HepG2 (cell line): ENCODE results near the gene SETD1B. TPM values are rescaled to one million over a fixed set of nuclear protein-coding genes. Genes with fewer than 3 reads are reported as not detected.

Source experiments
- ATAC-seq: fragments of 200-7000 bp; cut with Tn5 transposase; 3 replicates; pipeline ENCODE4 v1.9.1; 2020; ENCODE audit warnings: mild to moderate bottlenecking, moderate library complexity
- BruUV-seq: library from RNA; stranded (reverse); fragments of 400-500 nt; replicated peaks from 2 replicates; lab custom pipeline; 2021; lab: Mats Ljungman, UMichigan
- CTCF ChIA-PET: fragments of 300-600 bp; formaldehyde crosslinking; extraction: SDS; loops from one replicate; lab custom pipeline; 2021; ENCODE audit warnings: low total read pairs, inconsistent platforms, low intra/inter-chr PET ratio; lab: Yijun Ruan, JAX
- POLR2A ChIA-PET: fragments of 350-600 bp; sonication (Branson Sonifier 250); formaldehyde crosslinking; loops from one replicate; lab custom pipeline; 2020; ENCODE audit warnings: antibody characterized with exemption, inconsistent platforms; lab: Yijun Ruan, JAX
- DNase-seq: peaks from one replicate; pipeline ENCODE4 v3.0.0-alpha.2; 2015; ENCODE audit warnings: low spot score
- FAIRE-seq: peaks from 3 replicates; lab custom pipeline; 2011; peaks lifted over from hg19 to GRCh38; lab: Jason Lieb, UNC
- H2AFZ ChIP-seq: one replicate; pipeline ENCODE4 v1.6.1; 2011; ENCODE audit warnings: low read length, inconsistent platforms
- H3K27ac ChIP-seq: fragments of 300-600 bp; 3 replicates; pipeline ENCODE4 v1.8.0; 2011; ENCODE audit warnings: mixed run types, mild to moderate bottlenecking, mixed read lengths, low read length, inconsistent platforms; ENCODE audit not compliant: insufficient read depth; ENCODE audit errors: extremely low read length
- H3K27me3 ChIP-seq, 2 experiments: fragments of 200-600 bp in 1 of 2; 2 replicates in 1 of 2; 3 replicates in 1 of 2; pipeline versions ENCODE4 v1.6.0 to v1.8.0; 2011; ENCODE audit warnings: low read length in 2 of 2, mild to moderate bottlenecking in 2 of 2, moderate library complexity in 2 of 2, inconsistent platforms in 1 of 2; ENCODE audit not compliant: insufficient read depth in 2 of 2, control insufficient read depth in 1 of 2
- H3K36me3 ChIP-seq, 2 experiments: fragments of 200-600 bp in 1 of 2; replicated peaks in 1 of 2; 2 replicates in 1 of 2; 3 replicates in 1 of 2; pipeline versions ENCODE4 v1.5.1 to v1.8.0; 2011; ENCODE audit warnings: low read length in 2 of 2, inconsistent platforms in 1 of 2; ENCODE audit not compliant: insufficient read depth in 2 of 2, control insufficient read depth in 1 of 2
- H3K4me1 ChIP-seq: 2 replicates; pipeline ENCODE4 v1.5.1; 2012; ENCODE audit warnings: low read length, inconsistent platforms; ENCODE audit not compliant: insufficient read depth
- H3K4me2 ChIP-seq: 2 replicates; pipeline ENCODE4 v1.6.0; 2011; ENCODE audit warnings: low read depth, low read length, inconsistent platforms
- H3K4me3 ChIP-seq, 3 experiments: fragments of 200-600 bp in 1 of 3; sonication (generic), shearing (Covaris generic) in 1 of 3; replicated peaks in 1 of 3; 2 replicates each; pipeline ENCODE4 v1.5.1; 2011 to 2016; ENCODE audit warnings: low read length in 3 of 3, inconsistent platforms in 2 of 3, low read depth in 2 of 3, mild to moderate bottlenecking in 2 of 3, control low read depth in 1 of 3, mixed read lengths in 1 of 3; ENCODE audit not compliant: insufficient read depth in 1 of 3
- H3K79me2 ChIP-seq: one replicate; pipeline ENCODE4 v1.6.1; 2011; ENCODE audit warnings: low read length, inconsistent platforms; ENCODE audit not compliant: insufficient read depth
- H3K9ac ChIP-seq: 2 replicates; pipeline ENCODE4 v1.6.0; 2011; ENCODE audit warnings: mild to moderate bottlenecking, low read depth, low read length, inconsistent platforms; ENCODE audit not compliant: insufficient read depth
- H3K9me3 ChIP-seq: 2 replicates; pipeline ENCODE4 v1.5.1; 2012; ENCODE audit warnings: mild to moderate bottlenecking, low read length
- H4K20me1 ChIP-seq: 2 replicates; pipeline ENCODE4 v1.6.0; 2011; ENCODE audit warnings: inconsistent platforms, mild to moderate bottlenecking, low read length, moderate library complexity; ENCODE audit not compliant: insufficient read depth
- ARNTL ChIP-seq: sonication (generic); formaldehyde crosslinking; IDR thresholded peaks from 2 replicates; pipeline ENCODE4 v1.4.0; 2020; ENCODE audit warnings: mild to moderate bottlenecking, missing genetic modification reagents
- ATF7 ChIP-seq, 2 experiments: fragments of 450-650 bp in 1 of 2; sonication (generic) in 1 of 2; formaldehyde crosslinking in 1 of 2; IDR thresholded peaks; 2 replicates each; pipeline versions ENCODE4 v1.4.0 to v1.6.1; 2016 to 2020; ENCODE audit warnings: antibody characterized with exemption in 1 of 2, mild to moderate bottlenecking in 1 of 2, missing genetic modification reagents in 1 of 2
- CHD2 ChIP-seq: IDR thresholded peaks from 2 replicates; pipeline ENCODE4 v1.6.1; 2011; ENCODE audit warnings: low read depth, low read length, improper control_type of control experiment
- DNMT1 ChIP-seq: sonication (generic); formaldehyde crosslinking; IDR thresholded peaks from 2 replicates; pipeline ENCODE4 v1.5.1; 2020; ENCODE audit warnings: mild to moderate bottlenecking, missing genetic modification reagents
- FOXP1 ChIP-seq, 2 experiments: fragments of 450-650 bp in 1 of 2; IDR thresholded peaks; 2 replicates each; pipeline ENCODE4 v1.6.1; 2017 to 2018; ENCODE audit warnings: antibody characterized with exemption in 1 of 2
- GATAD1 ChIP-seq: IDR thresholded peaks from 2 replicates; pipeline ENCODE4 v1.6.1; 2016; ENCODE audit warnings: missing genetic modification reagents, missing compliant biosample characterization
- HBP1 ChIP-seq: IDR thresholded peaks from 2 replicates; pipeline ENCODE4 v1.6.1; 2016; ENCODE audit warnings: low read depth, control low read depth
- HHEX ChIP-seq: IDR thresholded peaks from 2 replicates; pipeline ENCODE4 v1.6.1; 2016; ENCODE audit warnings: control low read depth
- HMG20B ChIP-seq: conservative IDR thresholded peaks from 2 replicates; pipeline ENCODE4 v1.6.1; 2016; ENCODE audit warnings: missing genetic modification reagents, missing compliant biosample characterization
- MAFF ChIP-seq: IDR thresholded peaks from 2 replicates; pipeline ENCODE4 v1.6.1; 2011; ENCODE audit warnings: low read depth, low read length, improper control_type of control experiment
- ONECUT2 ChIP-seq: sonication (generic); formaldehyde crosslinking; IDR thresholded peaks from 2 replicates; pipeline ENCODE4 v1.4.0; 2020; ENCODE audit warnings: missing genetic modification reagents
- SRSF4 ChIP-seq: fragments of 200-400 bp; formaldehyde crosslinking; IDR thresholded peaks from one replicate; pipeline ENCODE4 v1.6.1; 2018; ENCODE audit warnings: mild to moderate bottlenecking, low read depth, low read length, moderate library complexity; ENCODE audit not compliant: poor library complexity, severe bottlenecking
- TCF7L2 ChIP-seq: IDR thresholded peaks from 2 replicates; pipeline ENCODE4 v1.6.1; 2011; ENCODE audit warnings: mild to moderate bottlenecking, low read depth, low read length, moderate library complexity
- TP53 ChIP-seq: sonication (generic); formaldehyde crosslinking; conservative IDR thresholded peaks from 2 replicates; pipeline ENCODE4 v1.4.0; 2020; ENCODE audit warnings: missing genetic modification reagents
- ZNF12 ChIP-seq: sonication (generic); formaldehyde crosslinking; IDR thresholded peaks from 2 replicates; pipeline ENCODE4 v1.5.0; 2020; ENCODE audit warnings: missing genetic modification reagents
- ZNF605 ChIP-seq: sonication (generic); formaldehyde crosslinking; IDR thresholded peaks from 2 replicates; pipeline ENCODE4 v1.8.0; 2022; ENCODE audit warnings: mild to moderate bottlenecking, missing genetic modification reagents
- ZNF746 ChIP-seq: sonication (generic); formaldehyde crosslinking; IDR thresholded peaks from 2 replicates; pipeline ENCODE4 v1.8.0; 2022; ENCODE audit warnings: mild to moderate bottlenecking, missing genetic modification reagents
- WGBS: methylation state at CpG from one replicate; pipeline ENCODE4 v1.1.6; 2017; ENCODE audit warnings: low lambda C conversion rate; 5-methylcytosine and 5-hydroxymethylcytosine counted together
- in situ Hi-C: cut with HindIII; loops from 2 replicates; pipeline ENCODE4 v1.10.0; 2017; ENCODE audit warnings: low pct_unique_long_range_greater_than_20kb; ENCODE audit not compliant: extremely low pct_ligation_motif_present
- intact Hi-C: fragments of 100-400 bp; cut with micrococcal nuclease; formaldehyde crosslinking; loops from one replicate; pipeline ENCODE4 v1.10.0; 2022; ENCODE audit not compliant: unreplicated experiment
- polyA plus RNA-seq, 8 experiments: library from polyadenylated mRNA; depleted of rRNA in 3 of 8; stranded (reverse) in 7 of 8; unstranded in 1 of 8; fragments of >200 nt; fragmentation: Illumina TruSeq in 4 of 8; extraction: Trizol in 4 of 8; gene quantifications; 2 replicates each; pipeline versions ENCODE4 v1.2.1 to v1.2.3, GENCODE V29; 2011 to 2016; ENCODE audit warnings: low read depth in 4 of 8, missing spikeins in 1 of 8, mixed read lengths in 1 of 8; ENCODE audit not compliant: insufficient read depth in 1 of 8
- total RNA-seq, 5 experiments: library from RNA; depleted of rRNA; stranded (reverse); fragments of >200 nt; fragmentation: Illumina TruSeq; extraction: Trizol; gene quantifications; 2 replicates each; pipeline ENCODE4 v1.2.3, GENCODE V29; 2016; ENCODE audit warnings: low read depth in 1 of 5
- TF ChIP-seq, protein P1 (sequence below): sonication (generic); formaldehyde crosslinking; IDR thresholded peaks from 2 replicates; pipeline ENCODE4 v1.9.0; 2021; ENCODE audit warnings: missing genetic modification reagents, mild to moderate bottlenecking, borderline replicate concordance
- TF ChIP-seq, protein P2 (sequence below): sonication (generic); formaldehyde crosslinking; IDR thresholded peaks from 2 replicates; pipeline ENCODE4 v1.8.0; 2022; ENCODE audit warnings: mild to moderate bottlenecking, missing genetic modification reagents
- TF ChIP-seq, protein P3 (sequence below): IDR thresholded peaks from 2 replicates; pipeline ENCODE4 v1.6.1; 2018; ENCODE audit warnings: missing genetic modification reagents, mild to moderate bottlenecking, missing compliant biosample characterization
- TF ChIP-seq, protein P4 (sequence below): IDR thresholded peaks from 2 replicates; pipeline ENCODE4 v1.6.1; 2012; ENCODE audit warnings: inconsistent platforms

Gene SETD1B
- total and polyA plus RNA-seq, 2 of the 13 experiments (the other 11 are each of a cell fraction or from before 2014, with no cell fraction given) = 1.1 to 1.4 TPM

GRCh38 chr12:121806009-121806545 is 2.3 kb downstream of the SETD1B start:
- H3K9ac ChIP-seq = peak overlapping the region; percentile 98
- TF ChIP-seq TCF7L2 = no peak
- no peak for TF ChIP-seq FOXP1 (IDR thresholded peaks at IDR 0.05)
- TF ChIP-seq FOXP1 (CRISPR knock-in tag; IDR thresholded peaks at IDR 0.05) = no peak
- peak; percentile 68 for TF ChIP-seq HBP1 (CRISPR knock-in tag)
- TF ChIP-seq ATF7 (IDR thresholded peaks at IDR 0.05) = no peak
- TF ChIP-seq ATF7 (CRISPR knock-in tag; IDR thresholded peaks at IDR 0.05) = no peak
- TF ChIP-seq, protein P1, sequence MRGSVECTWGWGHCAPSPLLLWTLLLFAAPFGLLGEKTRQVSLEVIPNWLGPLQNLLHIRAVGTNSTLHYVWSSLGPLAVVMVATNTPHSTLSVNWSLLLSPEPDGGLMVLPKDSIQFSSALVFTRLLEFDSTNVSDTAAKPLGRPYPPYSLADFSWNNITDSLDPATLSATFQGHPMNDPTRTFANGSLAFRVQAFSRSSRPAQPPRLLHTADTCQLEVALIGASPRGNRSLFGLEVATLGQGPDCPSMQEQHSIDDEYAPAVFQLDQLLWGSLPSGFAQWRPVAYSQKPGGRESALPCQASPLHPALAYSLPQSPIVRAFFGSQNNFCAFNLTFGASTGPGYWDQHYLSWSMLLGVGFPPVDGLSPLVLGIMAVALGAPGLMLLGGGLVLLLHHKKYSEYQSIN (CRISPR knock-in tag) = no peak
- no peak for TF ChIP-seq HHEX (CRISPR knock-in tag)
- 0 out of 2 replicates have a peak, but pooled peaks have one; percentile 42 for TF ChIP-seq ZNF605 (CRISPR knock-in tag)
- TF ChIP-seq ONECUT2 (CRISPR knock-in tag) = no peak
- TF ChIP-seq HMG20B (CRISPR knock-in tag) = no peak
- no peak for TF ChIP-seq ZNF746 (CRISPR knock-in tag)
- no peak for TF ChIP-seq TP53 (CRISPR knock-in tag)
- TF ChIP-seq GATAD1 (CRISPR knock-in tag) = no peak
- TF ChIP-seq, protein P2, sequence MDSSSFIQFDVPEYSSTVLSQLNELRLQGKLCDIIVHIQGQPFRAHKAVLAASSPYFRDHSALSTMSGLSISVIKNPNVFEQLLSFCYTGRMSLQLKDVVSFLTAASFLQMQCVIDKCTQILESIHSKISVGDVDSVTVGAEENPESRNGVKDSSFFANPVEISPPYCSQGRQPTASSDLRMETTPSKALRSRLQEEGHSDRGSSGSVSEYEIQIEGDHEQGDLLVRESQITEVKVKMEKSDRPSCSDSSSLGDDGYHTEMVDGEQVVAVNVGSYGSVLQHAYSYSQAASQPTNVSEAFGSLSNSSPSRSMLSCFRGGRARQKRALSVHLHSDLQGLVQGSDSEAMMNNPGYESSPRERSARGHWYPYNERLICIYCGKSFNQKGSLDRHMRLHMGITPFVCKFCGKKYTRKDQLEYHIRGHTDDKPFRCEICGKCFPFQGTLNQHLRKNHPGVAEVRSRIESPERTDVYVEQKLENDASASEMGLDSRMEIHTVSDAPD (CRISPR knock-in tag) = no peak
- no peak for TF ChIP-seq ARNTL (CRISPR knock-in tag)
- TF ChIP-seq, protein P3, sequence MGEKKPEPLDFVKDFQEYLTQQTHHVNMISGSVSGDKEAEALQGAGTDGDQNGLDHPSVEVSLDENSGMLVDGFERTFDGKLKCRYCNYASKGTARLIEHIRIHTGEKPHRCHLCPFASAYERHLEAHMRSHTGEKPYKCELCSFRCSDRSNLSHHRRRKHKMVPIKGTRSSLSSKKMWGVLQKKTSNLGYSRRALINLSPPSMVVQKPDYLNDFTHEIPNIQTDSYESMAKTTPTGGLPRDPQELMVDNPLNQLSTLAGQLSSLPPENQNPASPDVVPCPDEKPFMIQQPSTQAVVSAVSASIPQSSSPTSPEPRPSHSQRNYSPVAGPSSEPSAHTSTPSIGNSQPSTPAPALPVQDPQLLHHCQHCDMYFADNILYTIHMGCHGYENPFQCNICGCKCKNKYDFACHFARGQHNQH = no peak
- no peak for TF ChIP-seq SRSF4
- TF ChIP-seq MAFF = no peak
- TF ChIP-seq ZNF12 (CRISPR knock-in tag) = no peak
- TF ChIP-seq, protein P4, sequence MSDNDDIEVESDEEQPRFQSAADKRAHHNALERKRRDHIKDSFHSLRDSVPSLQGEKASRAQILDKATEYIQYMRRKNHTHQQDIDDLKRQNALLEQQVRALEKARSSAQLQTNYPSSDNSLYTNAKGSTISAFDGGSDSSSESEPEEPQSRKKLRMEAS = peak; percentile 66
- TF ChIP-seq DNMT1 (CRISPR knock-in tag) = no peak
- no peak for TF ChIP-seq CHD2

More at GRCh38 chr12:121806009-121806545, 2.3 kb downstream of the SETD1B start:
- DNase-seq (no peak), FAIRE-seq (no peak), ATAC-seq (no peak)
- in situ Hi-C loops = no loop called here
- H3K36me3 ChIP-seq = peaks cover 12 to 16% of the 10 kb centered on the region in 2 experiments; a peak in 3 of 5 replicates
- H3K4me3 ChIP-seq = peak overlapping the region; percentile 71 to 88 (median 79)
- H3K79me2 ChIP-seq = peaks cover 44% of the 10 kb centered on the region
- 0 out of 2 replicates have a peak, but pooled peaks cover 5% of the 10 kb centered on the region for H4K20me1 ChIP-seq
- intact Hi-C loops = no loop called here
- ChIA-PET POLR2A (interaction anchor here (0.8 to 14.5 kb wide), 2 partner anchors 9 to 82 kb away, joined by 4 to 393 read pairs; partner anchors contain the start of genes PSMD9, RHOF and SETD1B), CTCF (no interaction called here)
- no TSS peak for BruUV-seq
- 34% methylated on average over 13 of the region's 16 CpGs for WGBS
- H3K4me1 ChIP-seq = peaks cover 31% of the 10 kb centered on the region
- H2AFZ ChIP-seq = no peak overlapping the region
- peak overlapping the region; percentile 100 for H3K4me2 ChIP-seq
- no peaks in the 10 kb centered on the region for H3K9me3 ChIP-seq
- peak overlapping the region; percentile 40 for H3K27ac ChIP-seq
- no peaks in the 10 kb centered on the region; a peak in 1 of 5 replicates for H3K27me3 ChIP-seq
